ENCODE measurements around the gene SEL1L3.
A peak's percentile ranks its signal among the peaks of the same experiment; 100 is the strongest.
"Not testable (repeated sequence)": the region's sequence is repeated elsewhere in the genome, so short reads cannot be mapped to it uniquely, and the experiment has no call there.

SEL1L3 gene

GRCh38 chr4:25879991-25880651, 17.3 kb upstream of the SEL1L3 start:
- DNase-seq: no peak

- no peak for DNase-seq
Observed at GRCh38 chr4:25879587-25879986, 16.8 kb upstream of the SEL1L3 start.

GRCh38 chr4:25879091-25879584, 16.4 kb upstream of the SEL1L3 start:
- DNase-seq: no peak

- no peak for DNase-seq
Observed at GRCh38 chr4:25878676-25879075, 15.9 kb upstream of the SEL1L3 start.

- no peak for DNase-seq
Observed at GRCh38 chr4:25875281-25875745, 12.5 kb upstream of the SEL1L3 start.

GRCh38 chr4:25874655-25875054, 11.9 kb upstream of the SEL1L3 start:
- no peak for DNase-seq

GRCh38 chr4:25873632-25874129, 10.9 kb upstream of the SEL1L3 start:
- DNase-seq: no peak

GRCh38 chr4:25872851-25873631, 10.3 kb upstream of the SEL1L3 start:
- DNase-seq: no peak

- DNase-seq: no peak
Observed at GRCh38 chr4:25870081-25870480, 7.3 kb upstream of the SEL1L3 start.

GRCh38 chr4:25867781-25868294, 5.0 kb upstream of the SEL1L3 start:
- DNase-seq: no peak

GRCh38 chr4:25866401-25866800, 3.6 kb upstream of the SEL1L3 start:
- DNase-seq: not testable (repeated sequence)

GRCh38 chr4:25865586-25865985, 2.8 kb upstream of the SEL1L3 start:
- no peak for DNase-seq

- DNase-seq: peak in 1 of 56 donors; percentile 43
Observed at GRCh38 chr4:25863831-25864418, 1.1 kb upstream of the SEL1L3 start.

- DNase-seq: peak in 4 of 56 donors; percentile 14 to 52 (median 35)
Observed at GRCh38 chr4:25863347-25863784, 578 bp upstream of the SEL1L3 start.

GRCh38 chr4:25861951-25862410, 807 bp downstream of the SEL1L3 start:
- peak in 1 of 56 donors; percentile 23 for DNase-seq

GRCh38 chr4:25861280-25861950, 1.4 kb downstream of the SEL1L3 start:
- DNase-seq: no peak

GRCh38 chr4:25860586-25861279, 2.1 kb downstream of the SEL1L3 start:
- DNase-seq: no peak

GRCh38 chr4:25859429-25860148, 3.2 kb downstream of the SEL1L3 start:
- DNase-seq: no peak

- DNase-seq: no peak
Observed at GRCh38 chr4:25857851-25858400, 4.9 kb downstream of the SEL1L3 start.
